Medulla oblongata (tissue), 1 donor: ENCODE measurements around the gene POP7.
"Not testable (repeated sequence)": the region's sequence is repeated elsewhere in the genome, so short reads cannot be mapped to it uniquely, and the experiment has no call there.

ENCODE experiments used
- DNase-seq: peaks from one replicate; pipeline ENCODE4 v3.0.0-alpha.2; 2015; ENCODE audit errors: extremely low spot score

Gene POP7

DNA sequence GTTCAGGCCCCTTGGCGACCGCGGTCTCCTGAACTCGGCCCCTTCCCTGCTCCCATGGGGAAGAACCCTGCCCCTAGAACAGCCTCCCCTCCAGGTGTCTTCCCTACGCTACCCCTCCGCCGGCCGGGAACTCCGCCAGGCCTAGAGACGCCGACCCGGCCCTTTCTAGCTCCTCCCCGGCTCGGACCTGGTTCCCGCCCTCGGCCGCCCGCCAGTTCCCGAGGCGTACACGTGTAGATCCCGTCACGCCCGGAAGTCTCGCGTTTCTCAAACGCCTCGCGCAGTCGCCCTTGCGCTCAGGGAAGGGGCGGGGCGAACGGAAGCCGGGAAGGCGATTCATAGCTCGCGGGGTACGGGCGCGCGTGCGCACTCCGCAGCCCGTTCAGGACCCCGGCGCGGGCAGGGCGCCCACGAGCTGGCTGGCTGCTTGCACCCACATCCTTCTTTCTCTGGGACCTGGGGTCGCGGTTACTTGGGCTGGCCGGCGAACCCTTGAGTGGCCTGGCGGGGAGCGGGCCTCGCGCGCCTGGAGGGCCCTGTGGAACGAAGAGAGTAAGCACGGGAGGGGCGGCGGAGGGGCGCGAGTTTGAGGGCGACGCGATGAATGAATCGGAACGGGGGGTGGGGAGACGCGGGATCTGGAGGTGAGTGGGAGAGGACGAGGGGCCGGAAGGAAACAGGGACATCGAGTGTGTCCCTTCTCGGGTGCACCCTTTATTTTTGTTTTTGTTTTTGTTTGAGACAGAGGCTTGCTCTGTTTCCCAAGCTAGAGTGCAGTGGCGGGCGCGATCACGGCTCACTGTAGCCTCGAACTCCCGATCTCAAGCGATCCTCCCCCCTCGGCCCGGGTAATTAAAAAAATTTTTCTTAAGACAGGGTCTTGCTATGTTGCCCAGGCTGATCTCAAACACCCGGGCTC, at the start of gene POP7:
Gene POP7, plus strand, starts transcription at position 369 of the 919 bp plus-strand sequence. CDS start 710 bp downstream, outside the sequence.
- peak; percentile 97 for DNase-seq

- DNase-seq = not testable (repeated sequence)
Observed at GRCh38 chr7:100662194-100662776, 43.6 kb upstream of the POP7 start.

DNA sequence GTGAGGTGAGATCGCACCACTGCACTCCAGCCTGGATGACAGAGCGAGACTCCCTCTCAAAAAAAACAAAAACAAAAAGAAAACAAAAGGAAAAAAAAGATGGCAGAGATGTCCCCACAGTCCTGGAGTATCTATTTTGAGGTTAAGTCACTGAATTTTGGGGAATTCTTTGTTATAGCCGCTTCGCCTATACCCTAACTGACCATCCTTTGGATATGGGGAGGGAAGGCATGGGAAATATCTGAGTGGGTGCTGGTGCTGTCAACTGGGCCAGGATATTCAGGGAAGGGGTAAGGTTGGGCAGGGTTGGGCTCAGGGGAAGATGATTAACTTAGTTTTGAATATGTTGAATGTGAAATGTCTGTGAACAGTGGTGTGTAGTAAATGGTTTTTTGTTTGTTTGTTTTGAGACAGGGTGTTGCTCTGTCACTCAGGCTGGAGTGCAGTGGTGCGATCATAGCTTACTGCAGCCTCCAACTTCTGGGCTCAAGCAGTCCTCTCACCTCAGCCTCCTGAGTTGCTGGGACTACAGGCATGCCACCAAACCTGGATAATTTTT, 40.7 kb upstream of the POP7 start:
- no peak for DNase-seq

GRCh38 chr7:100667331-100668068, 38.4 kb upstream of the POP7 start:
- no peak for DNase-seq

GRCh38 chr7:100668069-100668449, 37.9 kb upstream of the POP7 start:
- no peak for DNase-seq

DNA sequence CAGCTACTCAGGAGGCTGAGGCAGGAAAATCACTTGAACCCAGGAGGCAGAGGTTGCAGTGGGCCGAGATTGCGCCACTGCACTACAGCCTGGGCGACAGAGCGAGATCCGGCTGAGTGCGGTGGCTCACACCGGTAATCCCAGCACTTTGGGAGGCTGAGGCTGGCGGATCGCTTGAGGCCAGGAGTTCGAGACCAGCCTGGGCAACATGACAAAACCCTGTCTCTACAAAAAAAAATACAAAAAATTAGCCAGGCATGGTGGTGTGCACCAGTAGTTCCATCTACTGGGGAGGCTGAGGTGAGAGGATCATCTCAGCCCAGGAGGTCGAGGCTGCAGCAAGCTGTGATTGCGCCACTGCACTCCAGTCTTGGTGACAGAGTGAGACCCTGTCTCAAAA, 36.8 kb upstream of the POP7 start:
- not testable (repeated sequence) for DNase-seq

DNA sequence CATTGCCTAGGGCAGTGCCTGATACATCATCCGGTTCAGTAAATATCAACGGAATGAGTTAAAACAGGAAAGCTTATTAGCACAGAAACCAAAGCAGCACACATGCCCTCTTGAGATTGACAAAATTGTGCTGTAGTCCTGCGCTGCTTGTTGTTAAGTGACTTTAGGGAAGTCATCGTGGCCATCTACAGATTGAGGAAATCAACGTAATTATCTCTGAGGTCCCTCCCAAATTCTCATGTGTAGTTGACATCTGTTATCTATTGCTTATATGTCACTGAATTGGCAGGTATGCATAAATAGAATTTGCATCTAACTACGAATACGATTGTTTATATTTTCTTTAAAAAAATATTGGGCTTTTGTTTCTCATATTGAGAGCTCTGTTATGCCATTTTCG, 35.8 kb upstream of the POP7 start:
- DNase-seq = no peak

GRCh38 chr7:100671353-100672327, 34.3 kb upstream of the POP7 start:
- DNase-seq = no peak

- DNase-seq = peak; percentile 99
Observed at GRCh38 chr7:100673302-100673941, 32.5 kb upstream of the POP7 start, which contains the start of gene GNB2. Gene GNB2, plus strand, starts transcription at chr7:100673740. Its CDS starts 2,526 bp downstream, at chr7:100676266.

- DNase-seq = peak; percentile 42
Observed at GRCh38 chr7:100673942-100674410, 31.9 kb upstream of the POP7 start.

DNA sequence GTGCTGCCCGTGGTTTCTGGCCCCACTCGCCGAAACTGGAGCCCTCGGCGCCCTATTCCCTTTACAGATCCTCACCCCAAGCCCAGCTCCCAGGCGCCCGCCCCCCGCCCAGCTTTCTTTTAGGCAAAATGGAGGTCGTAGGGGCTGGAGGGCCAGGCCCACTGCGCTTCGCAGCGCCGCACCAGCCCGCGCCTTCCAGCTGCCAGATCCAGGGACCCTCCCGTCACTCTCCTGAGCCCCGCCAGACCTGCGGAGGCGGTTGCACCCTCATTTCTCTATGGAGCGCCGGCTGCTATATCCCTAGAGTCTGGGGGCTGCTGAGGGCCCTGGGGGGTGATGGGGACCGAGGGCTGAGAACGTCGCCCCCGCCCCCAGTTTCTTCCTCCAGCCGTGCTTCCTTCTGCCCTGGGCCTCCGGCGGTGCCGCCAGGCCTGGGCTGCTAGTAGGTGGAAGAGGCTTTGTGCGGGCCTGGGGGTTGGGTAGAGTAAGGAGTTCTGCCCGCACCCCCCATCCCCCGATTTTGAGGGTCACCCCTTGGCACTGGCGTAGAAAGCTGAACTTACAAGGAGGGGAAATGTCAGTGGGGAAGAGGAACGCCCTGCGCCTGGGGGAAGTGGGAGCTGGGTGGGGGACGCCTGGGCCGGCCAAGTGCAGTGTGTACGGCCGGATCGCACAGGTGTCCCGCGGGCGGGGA, 31.4 kb upstream of the POP7 start:
- peak; percentile 16 for DNase-seq

- DNase-seq = no peak
Observed at GRCh38 chr7:100675105-100675451, 30.8 kb upstream of the POP7 start.

GRCh38 chr7:100675581-100676350, 30.2 kb upstream of the POP7 start:
- DNase-seq = peak; percentile 82

- no peak for DNase-seq
Observed at GRCh38 chr7:100676501-100677306, 29.2 kb upstream of the POP7 start.

DNA sequence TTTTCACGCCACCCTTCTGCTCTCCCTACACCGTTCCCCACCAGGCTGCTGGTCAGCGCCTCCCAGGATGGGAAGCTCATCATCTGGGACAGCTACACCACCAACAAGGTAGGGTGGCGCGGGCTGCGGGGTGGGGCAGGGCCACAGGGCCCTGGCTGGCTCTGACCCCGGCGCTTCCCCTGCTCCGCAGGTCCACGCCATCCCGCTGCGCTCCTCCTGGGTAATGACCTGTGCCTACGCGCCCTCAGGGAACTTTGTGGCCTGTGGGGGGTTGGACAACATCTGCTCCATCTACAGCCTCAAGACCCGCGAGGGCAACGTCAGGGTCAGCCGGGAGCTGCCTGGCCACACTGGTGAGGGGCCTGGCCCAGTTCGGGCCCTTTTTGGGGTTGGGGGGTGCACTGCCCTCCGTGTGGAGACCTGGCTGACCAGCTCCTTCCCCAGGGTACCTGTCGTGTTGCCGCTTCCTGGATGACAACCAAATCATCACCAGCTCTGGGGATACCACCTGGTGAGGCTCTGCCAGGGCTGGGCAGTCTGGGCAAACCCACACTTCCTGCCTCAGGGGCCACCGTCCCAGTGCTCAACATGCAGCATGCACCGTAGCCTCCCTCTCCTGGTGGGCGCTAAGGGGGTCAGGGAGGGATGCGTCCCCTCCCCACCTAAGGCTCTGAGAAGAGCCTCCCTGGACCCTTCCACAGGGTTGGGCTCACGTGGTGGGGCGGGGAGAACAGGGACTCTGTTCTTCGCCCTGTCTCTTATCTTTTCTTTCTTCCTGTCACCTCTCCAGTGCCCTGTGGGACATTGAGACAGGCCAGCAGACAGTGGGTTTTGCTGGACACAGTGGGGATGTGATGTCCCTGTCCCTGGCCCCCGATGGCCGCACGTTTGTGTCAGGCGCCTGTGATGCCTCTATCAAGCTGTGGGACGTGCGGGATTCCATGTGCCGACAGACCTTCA, 28.3 kb upstream of the POP7 start:
- no peak for DNase-seq

GRCh38 chr7:100678291-100678984, 27.5 kb upstream of the POP7 start:
- no peak for DNase-seq
